WTC11 (cell line): ENCODE measurements around the gene PLPP2.

Experiments used
- CTCF ChIP-seq: fragments of 200-600 bp; IDR thresholded peaks from 2 replicates; pipeline ENCODE4 v1.8.0; 2022; ENCODE audit warnings: antibody characterized with exemption
- FOXP4 ChIP-seq: sonication (generic); formaldehyde crosslinking; IDR thresholded peaks from 2 replicates; pipeline ENCODE4 v1.8.0; 2022; ENCODE audit warnings: mild to moderate bottlenecking, missing genetic modification reagents
- JUN ChIP-seq: sonication (generic); formaldehyde crosslinking; IDR thresholded peaks from 2 replicates; pipeline ENCODE4 v1.8.0; 2023; ENCODE audit warnings: mild to moderate bottlenecking, missing genetic modification reagents
- RORB ChIP-seq: fragments of 250-450 bp; sonication (Bioruptor Pico); IDR thresholded peaks from 2 replicates; pipeline ENCODE4 v1.9.0; 2021; ENCODE audit warnings: mild to moderate bottlenecking

GRCh38 chr19:295687-296370 lies 4.6 kb upstream of the PLPP2 start:
- no peak for TF ChIP-seq RORB
- no peak for TF ChIP-seq CTCF
- TF ChIP-seq JUN = no peak
- no peak for TF ChIP-seq FOXP4 (CRISPR knock-in tag)
